GM19452 (cell line): ENCODE measurements around the gene RSBN1L.
A peak's percentile ranks its signal among the peaks of the same experiment; 100 is the strongest.
"Not testable (repeated sequence)": the region's sequence is repeated elsewhere in the genome, so short reads cannot be mapped to it uniquely, and the experiment has no call there.

ENCODE experiments used
- ATAC-seq: cut with Tn5 transposase; IDR thresholded peaks from one replicate; pipeline ENCODE4 v1.9.1; 2021; ENCODE audit not compliant: unreplicated experiment

The RSBN1L gene

DNA sequence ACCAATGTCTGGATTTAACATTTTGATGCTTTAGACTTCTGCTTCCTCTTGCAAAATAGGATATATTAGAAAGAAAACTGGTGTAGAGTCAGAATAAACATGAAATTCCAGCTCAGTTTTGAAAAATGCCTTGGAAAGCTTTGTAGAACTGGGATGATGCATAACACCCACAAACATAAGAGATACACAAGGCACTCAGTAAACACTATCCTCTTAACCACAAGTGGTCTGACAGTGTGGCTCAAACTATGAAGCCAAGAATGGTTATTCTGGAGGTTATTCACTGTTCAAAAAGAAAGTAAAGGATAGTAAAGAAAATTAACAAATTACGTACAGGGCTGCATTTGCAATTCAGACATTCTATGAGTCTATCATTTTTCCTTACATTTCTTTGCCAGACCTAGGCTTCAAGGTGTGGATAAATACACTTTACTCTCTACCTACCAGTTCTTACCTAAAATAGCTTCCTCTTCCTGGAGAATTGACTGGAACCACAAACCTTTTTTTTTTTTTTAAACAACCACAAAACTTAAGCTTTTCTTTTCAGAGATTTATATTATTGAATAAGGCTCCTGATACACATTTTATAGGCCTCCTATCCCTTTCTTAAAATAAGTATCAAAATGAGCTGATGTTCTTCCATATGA lies 9.0 kb upstream of the RSBN1L start:
- no peak for ATAC-seq

DNA sequence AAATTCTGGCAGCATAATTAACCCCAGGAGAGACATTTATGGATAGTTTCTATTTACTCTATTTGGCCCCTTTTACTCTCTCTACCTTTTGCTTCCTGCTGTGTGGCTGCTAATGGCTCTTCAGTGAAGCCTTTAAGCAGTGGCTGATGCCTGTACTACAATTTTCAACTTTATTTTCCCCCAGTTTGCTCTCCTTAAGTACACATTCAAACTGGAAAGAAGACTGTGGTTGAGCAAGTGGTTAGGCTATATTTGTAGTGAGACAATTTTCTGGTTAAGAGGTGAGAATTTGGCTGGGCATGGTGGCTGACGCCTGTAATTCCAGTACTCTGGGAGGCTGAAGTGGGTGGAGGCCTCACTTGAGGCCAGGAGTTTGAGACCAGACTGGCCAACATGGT lies 8.5 kb upstream of the RSBN1L start:
- ATAC-seq: no peak

DNA sequence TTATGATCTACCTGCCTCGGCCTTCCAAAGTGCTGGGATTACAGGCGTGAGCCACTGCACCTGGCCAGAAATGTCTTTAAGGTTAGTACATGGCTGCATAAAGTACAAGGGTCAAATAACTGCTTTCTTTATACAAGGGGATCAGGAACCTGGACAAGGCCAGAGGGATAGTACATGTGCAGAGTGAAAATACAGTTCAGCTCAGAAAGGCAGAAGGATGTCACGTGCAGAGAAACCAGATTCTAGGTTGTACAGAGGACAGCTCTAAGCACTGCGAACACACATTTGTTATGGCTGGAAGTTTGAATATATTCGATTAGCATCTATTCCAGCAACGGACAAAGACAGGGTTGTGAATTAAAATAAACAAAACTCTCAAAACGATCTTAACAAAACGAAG lies 6.0 kb upstream of the RSBN1L start:
- no peak for ATAC-seq

DNA sequence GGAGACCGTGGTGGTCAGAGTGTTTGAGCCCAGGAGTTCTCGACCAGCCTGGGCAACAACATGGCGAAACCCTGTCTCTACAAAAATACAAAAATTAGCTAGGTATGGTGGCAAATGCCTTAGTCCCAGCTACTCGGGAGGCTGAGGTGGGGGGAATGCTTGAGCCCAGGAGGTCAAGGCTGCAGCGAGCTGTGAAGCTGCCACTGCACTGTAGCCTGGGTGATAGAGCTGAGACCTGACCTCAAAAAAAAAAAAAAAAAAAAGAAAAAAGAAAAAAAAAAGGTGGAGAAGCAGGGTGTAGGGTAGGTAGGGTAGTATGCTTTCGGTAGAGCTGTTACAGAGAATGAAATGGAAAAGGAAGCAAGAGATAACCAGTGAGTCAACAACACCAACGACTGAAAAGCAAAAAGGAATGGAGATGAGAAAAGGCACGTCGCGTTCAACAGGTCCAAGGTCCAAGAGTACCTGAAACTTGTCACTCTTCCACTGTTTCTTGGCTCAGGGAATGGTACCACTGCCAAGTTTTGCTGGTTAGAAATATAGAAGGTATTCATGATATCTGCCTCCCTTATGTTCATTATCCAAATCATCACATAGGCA lies 4.3 kb upstream of the RSBN1L start:
- no peak for ATAC-seq

DNA sequence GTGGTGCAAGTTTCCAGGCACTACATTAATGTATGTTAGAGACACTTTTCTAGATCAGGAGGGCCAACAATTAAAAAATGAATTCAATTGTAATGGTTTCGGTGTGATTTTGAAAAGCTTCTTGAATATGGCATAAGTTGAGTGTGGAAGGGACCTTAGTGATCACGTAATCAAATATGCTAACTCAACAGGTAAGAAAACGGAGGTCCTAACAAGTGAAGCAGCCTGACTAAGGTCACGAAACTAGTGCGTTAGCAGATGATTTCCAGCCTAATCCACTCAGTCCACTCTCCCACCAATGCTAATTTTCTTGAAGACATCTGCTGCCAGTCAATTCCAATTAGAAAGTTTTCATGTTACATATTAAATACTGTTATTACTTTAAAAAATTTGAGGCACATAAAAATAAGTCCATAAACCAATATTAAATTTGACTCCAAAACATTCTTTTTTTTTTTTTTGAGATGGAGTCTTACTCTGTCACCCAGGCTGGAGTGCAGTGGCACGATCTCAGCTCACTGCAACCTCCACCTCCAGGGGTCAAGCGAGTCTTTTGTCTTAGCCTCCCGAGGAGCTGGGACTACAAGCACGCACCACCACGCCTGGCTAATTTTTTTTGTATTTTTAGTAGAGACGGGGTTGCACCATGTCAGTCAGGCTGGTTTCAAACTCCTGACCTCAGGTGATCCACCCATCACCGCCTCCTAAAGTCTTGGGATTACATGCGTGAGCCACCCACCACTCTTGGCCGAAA lies 2.3 kb upstream of the RSBN1L start:
- no peak for ATAC-seq

DNA sequence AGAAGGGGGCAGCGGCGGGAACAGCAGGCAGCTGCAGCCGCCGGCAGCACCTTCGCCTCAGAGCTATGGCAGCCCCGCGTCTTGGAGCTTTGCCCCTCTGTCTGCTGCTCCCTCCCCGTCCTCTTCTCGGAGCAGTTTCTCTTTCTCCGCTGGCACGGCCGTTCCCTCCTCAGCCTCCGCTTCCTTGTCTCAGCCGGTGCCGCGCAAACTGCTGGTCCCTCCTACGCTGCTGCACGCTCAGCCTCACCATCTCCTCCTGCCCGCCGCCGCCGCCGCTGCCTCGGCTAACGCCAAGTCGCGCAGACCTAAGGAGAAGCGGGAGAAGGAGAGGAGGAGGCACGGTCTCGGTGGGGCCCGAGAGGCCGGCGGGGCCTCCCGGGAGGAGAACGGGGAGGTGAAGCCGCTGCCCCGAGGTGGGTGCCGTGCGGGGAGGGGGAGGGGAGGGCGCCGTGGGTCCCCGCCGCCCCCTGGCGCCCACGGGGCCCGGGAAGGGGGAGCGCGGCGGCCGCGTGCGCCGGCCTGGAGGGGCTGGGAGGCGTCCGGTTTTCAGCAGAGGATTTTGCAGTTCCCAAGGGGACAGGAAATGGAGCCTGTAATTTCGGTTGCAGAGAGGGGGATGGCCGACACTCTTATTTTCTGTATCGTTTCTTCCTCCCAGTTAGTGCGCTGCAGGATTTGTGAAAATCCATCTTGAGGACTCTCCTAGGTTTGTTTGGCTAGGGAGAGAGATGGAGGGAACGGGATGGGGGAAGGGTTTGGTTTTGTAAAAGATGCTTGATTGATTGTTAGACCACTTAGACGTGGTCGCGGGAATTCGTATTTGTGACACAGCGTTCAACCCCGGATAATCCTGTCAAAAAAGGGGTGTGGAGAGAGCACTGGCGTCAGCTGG lies 630 bp downstream of the RSBN1L start:
- peak; percentile 19 for ATAC-seq

DNA sequence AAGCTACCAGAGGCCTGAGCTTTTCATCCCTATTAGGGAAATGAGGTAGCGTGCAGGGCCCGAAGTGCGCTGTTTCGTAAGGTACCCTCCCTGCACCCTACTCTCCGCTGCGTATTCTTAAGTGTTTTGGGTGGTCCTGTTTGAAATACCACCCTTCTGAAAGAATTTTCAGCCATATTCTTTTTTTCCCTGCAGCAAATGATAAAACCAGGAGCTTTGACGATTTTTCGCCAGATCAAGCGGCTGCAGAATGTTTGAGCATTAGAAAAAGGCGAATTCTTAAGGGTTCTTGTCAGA lies 1.2 kb downstream of the RSBN1L start:
- no peak for ATAC-seq

DNA sequence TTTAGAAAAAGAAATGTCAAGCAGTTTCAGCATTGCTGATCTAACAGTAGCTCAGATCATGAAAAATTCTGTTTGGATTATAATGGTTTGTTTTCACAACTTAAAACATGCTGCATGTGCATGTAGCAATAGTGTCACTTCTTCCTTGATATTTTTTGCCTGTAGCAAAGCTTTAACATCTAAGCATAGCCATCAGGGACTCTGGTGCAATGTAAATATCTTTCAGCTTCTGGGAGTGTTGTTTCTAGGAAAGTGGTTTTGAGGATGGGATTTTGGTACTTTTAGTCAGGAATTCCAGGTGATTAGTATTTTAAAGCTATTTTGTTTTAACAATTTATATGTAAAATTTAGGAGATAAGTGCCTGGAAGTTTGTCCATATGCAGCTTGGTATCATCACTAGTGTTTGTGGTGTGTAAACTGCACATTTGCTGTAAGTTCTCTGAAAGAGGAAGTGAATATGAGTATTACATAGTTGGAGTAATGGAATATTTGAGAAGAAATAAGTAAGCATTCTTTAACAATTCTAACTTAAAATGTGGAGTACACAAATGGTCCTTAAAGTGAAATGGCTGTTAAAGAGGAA lies 1.9 kb downstream of the RSBN1L start:
- no peak for ATAC-seq

DNA sequence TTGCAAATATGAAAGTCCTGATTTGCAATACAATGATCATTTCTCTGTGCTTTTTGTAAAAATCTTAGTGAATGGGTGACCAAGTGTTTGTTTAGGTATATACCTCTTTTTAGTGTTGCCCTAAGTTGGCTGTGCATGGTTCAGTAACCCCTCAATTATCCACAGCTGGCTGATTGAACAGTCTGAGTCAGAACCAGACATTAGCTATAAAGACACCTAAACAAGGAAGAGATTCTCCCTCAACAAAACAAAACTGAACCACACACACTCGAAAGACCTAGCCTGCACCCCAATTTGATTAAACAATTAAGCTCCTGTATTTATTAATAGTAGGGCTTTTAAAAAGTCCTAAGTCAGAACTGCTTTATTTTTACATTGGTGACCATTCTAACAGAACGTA lies 2.8 kb downstream of the RSBN1L start:
- ATAC-seq: peak; percentile 32

DNA sequence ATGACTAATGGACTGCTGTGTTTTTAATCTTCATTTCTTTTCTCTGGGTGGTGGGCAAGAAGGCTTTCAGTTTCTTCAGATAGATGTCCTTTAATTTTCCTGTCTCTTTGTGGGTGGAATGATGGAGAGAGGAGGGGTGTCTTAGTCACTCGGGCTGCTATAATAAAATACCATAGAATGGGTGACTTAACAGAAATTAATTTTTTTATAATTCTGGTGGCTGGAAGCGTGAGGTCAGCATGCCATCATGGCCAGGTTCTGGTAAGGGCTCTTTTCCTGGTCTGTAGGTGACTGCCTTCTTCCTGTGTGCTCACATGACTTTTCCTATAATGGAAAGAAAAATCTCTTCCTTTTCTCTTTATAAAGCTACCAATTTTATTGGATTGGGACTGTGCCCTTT lies 6.3 kb downstream of the RSBN1L start:
- ATAC-seq: no peak

DNA sequence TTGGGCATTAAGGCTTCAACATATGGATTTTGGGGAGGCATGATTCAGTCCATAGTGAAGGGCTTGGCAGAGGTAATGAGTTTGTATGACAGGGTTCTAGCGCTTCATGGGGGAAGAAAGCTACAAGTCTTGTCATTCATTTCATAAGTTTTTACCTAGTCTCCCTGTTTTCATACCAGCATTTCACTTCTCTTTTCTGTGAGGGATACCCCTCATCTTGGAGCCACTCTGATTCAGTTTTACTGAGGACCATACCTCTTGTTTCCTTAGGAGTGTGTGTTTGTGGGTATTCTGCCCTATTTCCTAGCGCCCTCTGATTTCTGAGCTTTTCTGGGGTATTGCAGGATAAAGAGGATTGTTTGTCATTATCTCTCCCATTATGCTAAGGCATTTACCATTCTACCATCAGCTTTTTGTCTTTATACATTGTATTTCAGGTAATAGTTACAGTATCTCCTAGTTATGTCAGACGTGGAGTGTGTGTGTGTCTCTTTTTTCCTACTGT lies 6.8 kb downstream of the RSBN1L start:
- no peak for ATAC-seq

DNA sequence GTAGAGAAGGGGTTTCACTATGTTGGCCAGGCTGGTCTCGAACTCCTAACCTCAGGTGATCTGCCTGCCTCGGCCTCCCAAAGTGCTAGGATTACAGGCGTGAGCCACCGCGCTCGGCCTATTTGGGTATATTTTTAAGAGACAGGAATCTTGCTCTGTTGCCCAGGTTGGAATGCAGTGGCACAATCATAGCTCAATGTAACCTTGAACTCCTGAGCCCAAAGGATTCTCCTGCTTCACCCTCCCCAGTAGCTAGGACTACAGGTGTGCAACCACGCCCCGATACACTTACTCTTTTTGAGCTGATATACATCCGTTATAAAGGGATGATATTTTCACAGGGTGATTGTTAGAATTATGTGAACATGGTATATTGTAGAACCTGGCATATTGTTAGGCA lies 7.4 kb downstream of the RSBN1L start:
- not testable (repeated sequence) for ATAC-seq

DNA sequence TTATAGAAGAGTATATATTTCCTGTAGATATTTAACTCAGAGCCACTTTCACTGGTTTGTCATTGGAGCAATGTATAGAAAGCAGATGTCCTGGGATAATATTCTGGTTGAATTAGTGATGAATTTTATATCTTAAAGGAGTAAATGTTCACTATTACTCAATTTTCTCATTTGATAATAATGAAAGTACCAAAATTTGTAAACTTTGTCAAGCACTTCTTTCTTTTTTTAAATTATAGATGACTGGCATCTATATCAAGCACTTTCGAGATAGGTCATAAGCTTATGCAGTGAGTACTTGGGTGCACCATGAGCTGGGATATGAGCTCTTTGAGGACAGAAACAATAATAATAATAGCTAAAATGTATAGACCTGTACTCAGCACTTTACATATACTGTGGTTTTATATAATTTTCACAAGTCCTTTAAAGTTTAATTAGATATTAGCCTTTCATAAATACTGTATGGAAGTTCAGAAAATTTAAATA lies 11.3 kb downstream of the RSBN1L start:
- ATAC-seq: no peak

DNA sequence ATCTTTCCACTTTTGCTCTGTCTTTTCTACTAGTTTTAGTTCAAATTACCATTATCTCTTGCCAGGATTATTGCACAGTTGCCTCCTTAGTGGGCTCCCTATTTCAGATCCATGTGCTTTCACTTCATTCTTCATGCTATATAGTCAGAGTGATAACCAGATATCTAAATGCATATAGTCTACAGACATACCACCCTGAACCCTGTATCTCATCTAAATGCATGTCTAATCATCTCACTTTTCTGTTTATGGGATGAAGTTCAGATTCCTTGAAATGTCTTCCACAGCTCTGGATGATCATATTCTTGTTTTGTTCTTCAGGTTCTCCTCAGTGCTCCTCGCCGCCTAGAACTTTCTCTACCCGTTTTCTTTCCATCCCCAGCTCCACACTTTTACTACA lies 13.8 kb downstream of the RSBN1L start:
- ATAC-seq: no peak

DNA sequence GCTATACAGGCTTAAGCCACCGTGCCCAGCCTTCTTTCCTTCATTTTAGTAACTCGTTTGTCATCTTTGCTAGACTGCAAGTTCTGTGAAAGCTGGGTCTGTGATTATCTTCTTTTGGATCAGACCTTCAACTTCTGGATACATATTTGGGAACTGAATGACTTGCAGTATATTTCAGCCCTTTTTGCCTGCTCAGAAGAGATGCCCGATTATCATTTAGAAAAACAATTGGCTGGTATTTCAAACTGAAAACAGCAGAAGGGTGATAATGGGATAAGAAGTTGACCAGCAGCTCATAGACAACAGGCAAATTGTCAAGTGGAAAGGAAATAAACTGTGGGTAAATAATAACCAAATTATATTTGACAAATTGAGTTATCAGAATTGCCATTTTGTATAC lies 14.6 kb downstream of the RSBN1L start:
- no peak for ATAC-seq

DNA sequence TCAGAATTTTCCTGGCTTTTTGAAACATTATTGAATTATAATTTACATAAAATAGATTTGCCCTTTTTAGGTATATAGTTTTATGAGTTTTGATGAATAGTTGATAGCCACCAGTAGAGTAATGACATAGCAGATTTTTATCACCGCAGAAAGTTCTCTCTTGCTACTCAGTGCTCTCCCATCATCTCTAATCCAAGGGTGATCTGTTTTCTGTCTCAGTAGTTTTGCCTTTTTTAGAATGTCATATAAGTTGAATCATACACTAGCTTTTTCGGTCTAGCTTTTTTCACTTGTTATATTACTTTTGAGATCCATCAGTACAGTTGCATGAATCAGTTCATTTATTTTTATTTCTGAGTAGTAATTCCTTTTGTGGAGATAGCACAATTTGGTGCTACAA lies 17.9 kb downstream of the RSBN1L start:
- no peak for ATAC-seq

DNA sequence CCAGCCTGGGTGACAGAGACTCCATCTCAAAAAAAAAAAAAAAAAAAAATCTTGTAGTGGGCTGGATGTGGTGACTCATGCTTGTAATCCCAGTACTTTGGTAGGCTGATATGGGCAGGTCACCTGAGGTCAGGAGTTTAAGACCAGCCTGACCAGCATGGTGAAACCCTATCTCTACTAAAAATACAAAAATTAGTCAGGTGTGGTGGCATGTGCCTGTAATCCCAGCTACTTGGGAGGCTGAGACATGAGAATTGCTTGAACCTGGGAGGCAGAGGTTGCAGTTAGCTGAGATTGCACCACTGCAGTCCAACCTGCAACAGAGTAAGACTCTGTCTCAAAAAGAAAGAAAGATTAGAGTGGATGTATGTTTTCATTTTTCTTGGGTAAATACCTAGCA lies 18.7 kb downstream of the RSBN1L start:
- ATAC-seq: not testable (repeated sequence)

DNA sequence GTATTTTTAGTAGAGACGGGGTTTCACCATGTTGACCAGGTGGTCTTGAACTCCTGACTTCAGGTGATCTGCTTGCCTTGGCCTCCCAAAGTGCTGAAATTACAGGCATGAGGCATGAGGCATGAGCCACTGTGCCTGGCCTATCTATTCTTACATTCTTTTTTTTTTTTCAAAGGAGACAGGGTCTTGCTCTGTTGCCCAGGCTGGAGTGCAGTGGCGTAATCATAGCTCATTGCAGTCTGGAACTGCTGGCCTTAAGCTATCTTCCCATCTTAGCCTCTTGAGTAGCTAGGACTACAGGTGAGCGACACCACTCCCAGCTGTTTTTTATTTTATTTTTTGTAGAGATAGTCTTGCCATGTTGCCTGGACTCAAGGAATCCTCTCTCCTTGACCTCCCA lies 20.5 kb downstream of the RSBN1L start:
- no peak for ATAC-seq

DNA sequence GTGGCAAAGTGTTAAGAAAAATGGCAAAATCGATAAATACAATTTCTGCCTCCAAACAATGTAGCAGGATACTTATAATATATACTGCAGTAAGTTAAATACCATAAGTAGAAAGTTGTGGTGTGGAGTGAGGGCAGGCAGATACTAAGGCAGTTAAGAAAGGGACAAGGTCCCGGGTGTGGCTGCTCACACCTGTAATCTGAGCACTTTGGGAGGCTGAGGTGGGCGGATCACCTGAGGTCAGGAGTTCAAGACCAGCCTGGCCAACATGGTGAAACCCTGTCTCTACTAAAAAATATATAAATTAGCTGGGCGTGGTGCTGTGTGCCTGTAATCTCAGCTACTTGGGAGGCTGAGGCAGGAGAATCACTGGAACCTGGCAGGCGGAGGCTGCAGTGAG lies 21.3 kb downstream of the RSBN1L start:
- ATAC-seq: not testable (repeated sequence)

DNA sequence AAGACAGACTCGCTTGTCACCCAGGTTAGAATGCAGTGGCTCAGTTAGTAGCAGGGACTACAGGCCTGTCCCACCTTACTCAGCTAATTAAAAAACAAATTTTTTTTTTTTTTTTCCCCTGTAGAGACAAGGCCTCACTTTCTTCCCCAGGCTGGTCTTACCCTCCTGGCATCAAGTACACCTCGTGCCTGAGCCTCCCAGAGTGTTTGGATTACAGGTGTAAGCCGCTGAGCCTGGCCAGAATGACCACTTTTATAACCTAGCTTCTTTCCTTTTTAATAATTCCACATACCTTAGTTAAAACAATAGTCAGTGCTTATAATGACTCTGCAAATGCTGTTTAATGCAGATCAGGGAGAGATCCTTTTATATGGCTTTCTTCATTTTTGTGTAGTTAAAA lies 31.3 kb downstream of the RSBN1L start:
- ATAC-seq: no peak
